ENCODE data around the gene TBL1X. TPM values are rescaled to one million over a fixed set of nuclear protein-coding genes. Genes with fewer than 3 reads are reported as not detected.
"Not testable (repeated sequence)": the region's sequence is repeated elsewhere in the genome, so short reads cannot be mapped to it uniquely, and the experiment has no call there.

Gene TBL1X
- total RNA-seq, 1 experiment from 2014 or later = 17.2 TPM

DNA sequence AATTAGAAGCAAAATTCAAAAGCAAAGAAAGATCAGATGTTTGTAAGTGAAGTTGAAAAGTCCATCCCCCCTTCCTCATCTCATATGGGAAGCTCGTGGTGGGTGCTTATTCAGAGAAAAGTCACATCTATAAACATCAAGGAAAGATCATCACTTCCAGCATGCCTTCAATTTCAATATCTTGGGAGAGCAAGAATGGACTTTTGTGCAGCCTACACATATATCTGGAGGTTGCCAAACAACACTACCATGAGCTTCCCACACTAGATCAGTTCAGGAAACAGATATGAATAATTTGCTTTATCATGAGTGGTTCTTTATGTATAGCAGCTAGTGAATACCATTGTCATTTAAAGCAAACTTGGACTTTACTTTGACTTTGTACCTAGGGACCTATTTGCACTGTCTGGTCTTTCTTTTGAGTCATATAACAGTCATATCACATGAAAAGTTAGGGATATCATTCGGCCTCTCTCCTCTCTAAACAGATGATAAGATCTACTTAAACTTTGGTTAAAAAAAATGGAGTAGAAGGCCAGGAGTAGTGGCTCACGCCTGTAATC, 5.6 kb upstream of the TBL1X start:
- DNase-seq (ENCODE audit: low read depth) = no peak

DNA sequence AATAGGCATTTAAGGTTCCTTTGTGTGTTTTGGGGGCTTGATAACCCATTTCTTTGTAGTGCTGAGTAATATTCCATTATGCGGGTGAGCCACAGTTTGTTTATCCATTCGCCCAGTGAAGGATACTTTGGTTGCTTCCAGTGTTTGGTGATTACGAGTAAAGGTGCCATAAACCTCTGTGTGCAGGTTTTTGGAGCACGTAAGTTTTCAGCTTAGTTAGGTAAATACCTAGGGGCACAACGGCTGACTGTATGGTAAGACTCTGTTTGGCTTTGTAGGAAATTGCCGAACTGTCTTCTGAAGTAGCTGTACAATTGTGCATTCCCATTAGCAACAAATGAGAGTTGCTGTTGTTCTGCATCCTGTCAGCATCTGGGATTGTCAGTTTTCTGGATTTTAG, 3.8 kb upstream of the TBL1X start:
- DNase-seq (ENCODE audit: low read depth) = no peak

DNA sequence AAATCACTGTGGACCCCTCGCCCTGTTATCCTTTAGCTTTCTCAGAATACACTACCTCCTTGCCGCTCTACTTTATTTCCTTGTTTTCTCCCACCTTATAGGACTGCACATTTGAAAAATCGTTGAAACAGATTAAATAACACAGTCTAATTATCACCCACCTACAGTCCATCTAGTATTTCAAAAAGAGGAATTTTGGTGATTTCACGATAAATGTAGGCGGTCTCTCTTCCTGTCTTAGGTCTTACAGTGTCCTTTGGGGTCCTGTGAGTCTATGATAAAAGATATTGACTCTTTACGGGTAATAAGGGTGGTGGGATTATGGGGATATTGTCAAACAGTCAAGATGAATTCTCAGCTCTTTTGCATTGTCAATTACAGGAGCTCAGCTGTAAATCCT, 2.4 kb upstream of the TBL1X start:
- no peak for DNase-seq (ENCODE audit: low read depth)

DNA sequence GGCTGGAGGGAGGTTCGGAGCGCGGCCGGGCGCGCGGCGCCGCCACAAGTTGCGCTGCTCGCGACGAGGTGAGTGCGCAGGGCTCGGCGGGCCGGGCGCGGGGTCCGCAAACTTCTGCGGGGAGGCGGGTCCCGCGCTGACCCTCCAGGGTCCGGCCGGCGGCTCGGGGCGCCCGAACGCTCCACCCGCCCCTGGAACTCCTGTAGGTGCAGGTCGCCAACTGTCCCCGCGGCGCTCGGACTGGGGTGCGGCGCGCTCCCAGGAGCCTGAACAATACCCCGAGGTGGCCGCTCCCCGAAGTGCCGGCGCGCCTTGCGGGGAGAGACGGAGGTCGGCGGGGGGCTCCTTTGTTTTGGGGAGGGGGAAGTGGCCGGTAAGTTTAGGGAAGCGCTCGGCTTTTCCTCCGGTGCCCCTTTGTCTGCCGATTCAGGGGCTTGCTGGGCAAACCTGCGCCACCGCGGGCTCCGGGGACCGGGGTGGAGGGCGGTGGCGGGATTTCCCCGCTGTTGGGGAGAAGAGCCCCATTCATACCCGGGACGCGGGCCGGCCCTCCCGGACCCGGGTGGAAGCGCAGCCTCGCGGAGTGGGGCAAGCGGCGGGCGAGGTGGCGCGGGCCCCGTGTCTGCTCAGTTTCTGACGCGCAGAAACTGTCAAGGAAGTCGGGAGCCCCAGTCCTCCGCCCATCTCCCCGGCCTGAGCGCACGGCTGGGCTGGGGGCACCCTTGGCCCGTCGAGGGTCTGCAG, 694 bp downstream of the TBL1X start:
- no peak for DNase-seq (ENCODE audit: low read depth)

DNA sequence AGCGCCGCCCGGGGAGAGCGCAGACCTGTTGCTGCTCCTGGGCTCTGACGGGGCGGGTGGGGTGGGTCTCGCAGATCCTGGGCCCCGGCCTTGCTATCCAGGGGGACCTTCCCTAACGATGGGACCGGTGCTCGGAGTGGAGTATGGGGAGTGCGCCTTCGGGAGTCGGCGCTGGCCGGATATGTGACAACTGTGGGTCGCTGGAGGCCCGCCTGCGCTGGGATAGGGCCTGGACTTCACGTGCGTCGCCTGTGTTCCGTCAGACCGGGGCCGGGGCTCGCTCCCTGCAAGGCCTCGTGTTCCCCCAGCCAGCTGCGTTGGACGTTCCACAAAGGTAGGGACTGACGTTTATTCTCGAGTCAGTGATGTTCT, 1.3 kb downstream of the TBL1X start:
- DNase-seq (ENCODE audit: low read depth) = peak; percentile 49

DNA sequence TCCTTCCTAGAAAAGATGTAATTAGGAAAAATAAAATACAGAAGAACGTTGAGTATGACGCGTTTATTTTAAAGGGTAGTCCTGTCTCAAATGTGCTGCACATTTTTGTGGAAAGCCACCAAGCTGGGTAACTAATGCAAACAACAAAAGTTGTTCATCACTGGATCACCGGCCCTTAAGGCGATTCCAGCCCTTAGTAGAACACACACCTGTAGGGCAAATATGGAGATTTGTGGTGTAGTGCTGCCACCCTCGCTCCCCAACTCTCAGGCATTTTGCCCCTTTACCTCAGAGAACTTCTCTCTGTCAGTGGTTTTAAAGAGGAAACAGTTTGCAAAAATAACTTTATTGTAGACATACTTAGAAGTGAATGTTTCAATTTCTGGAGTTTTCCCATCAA, 1.9 kb downstream of the TBL1X start:
- no peak for DNase-seq (ENCODE audit: low read depth)

DNA sequence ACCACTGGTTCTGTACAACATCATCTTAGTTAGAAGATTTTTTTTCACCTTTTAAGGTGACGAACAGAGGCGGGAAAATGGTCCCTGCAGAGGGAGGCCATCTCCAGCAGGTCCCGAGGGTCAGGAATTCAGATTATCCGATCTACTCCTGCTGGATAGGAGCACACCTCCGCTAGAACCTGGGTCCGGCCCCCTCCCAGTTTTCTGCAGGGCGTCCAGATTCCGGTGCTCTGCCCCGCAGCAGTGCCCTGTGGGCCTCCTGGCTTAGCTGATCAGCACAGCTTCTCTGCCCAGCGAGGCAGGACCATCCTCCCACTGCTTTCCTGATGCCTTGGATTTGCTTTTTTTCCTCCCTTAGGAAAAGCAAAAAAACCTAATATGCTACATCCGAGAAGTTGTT, 2.3 kb downstream of the TBL1X start:
- no peak for DNase-seq (ENCODE audit: low read depth)

DNA sequence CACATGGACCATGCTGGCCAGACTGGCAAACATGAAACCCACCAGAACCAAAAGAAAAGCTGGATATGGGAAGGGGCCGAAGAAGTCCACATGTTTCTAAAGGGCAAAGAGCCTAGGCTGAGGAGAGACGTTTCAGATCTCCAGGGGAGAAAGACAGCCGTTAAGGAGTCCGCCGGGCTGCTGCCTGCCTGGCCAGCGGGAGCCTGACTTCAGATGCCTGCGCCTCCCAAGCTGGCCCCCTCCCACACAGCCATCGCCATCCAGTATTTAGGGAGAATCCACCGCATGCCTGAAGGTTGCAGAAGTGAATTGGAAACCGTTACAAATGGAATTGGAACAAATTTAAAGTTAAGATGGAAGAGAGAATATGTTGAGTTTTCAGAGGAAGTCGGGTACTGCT, 2.9 kb downstream of the TBL1X start:
- no peak for DNase-seq (ENCODE audit: low read depth)

DNA sequence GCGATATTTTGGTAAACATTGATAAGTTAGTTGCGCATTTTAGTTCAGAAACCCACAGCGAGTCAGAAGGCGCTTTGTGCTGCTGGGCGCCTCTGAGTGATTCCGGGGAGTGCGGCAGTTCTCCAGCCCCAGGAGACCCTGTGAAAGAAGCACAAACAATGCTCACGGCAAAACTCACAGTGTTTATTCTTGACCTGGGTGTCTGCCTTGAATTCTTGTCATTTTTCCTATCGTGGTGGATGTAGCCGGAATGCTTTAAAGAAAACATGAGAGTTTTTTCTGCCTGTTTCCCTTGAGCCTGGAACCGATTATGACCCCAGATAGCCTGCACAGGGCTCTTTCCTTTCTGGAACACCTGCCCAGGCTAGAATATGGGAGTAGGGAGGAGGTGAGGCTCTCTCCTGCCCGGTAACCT, 6.7 kb downstream of the TBL1X start:
- DNase-seq (ENCODE audit: low read depth) = no peak

DNA sequence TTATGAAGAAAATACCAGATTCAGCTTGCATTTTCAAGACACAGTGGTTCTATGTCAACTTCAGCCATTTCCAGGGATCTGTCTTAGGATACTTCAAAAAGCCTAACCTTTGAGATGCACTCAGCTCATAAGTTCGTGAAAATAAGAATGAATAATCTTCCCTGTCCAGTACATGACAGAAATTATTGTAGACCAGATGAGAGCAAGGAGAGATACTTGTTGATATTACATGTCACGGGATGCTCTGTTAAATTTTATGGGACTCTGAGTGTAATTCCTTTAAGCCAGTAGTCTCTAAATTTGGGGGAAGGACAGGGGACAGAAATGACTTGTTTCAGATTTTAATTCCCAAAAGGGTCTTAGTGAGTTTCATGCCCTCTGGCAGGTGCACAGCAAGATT, 8.8 kb downstream of the TBL1X start:
- no peak for DNase-seq (ENCODE audit: low read depth)

DNA sequence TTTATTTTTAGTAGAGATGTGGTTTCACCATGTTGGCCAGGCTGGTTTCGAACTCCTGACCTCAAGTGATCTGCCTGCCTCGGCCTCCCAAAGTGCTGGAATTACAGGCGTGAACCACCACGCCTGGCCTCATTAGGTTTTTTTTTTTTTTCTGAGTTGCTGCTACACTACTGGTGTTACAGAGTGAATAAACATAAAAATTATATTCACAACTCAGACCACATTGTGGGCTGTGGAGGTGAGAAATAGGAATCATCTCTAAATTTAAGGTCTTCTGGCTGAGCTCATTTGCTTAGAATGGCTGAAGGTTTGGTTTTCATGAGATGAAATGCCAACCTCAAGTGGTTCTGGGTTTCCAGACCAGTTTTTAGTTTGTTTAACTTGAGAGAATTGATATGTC, 10.6 kb downstream of the TBL1X start:
- not testable (repeated sequence) for DNase-seq (ENCODE audit: low read depth)

DNA sequence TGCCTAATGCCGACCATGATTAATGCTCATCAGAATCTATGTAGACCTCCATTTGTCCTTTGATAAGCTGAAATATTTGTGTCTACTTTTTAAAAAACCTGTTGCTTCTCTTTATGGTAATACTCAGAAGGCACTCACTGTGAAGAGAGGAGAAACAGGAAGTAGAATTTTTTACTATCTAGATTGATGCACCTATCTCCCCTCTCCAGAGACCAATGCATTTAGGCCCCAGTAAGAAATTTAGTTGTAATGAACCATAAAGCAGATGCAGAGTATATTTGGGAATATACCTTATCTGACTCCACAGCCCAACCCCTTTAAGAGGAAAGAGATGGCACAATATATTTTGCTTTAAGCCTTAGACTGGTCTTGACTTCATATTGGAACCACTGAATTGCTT, 11.1 kb downstream of the TBL1X start:
- no peak for DNase-seq (ENCODE audit: low read depth)

DNA sequence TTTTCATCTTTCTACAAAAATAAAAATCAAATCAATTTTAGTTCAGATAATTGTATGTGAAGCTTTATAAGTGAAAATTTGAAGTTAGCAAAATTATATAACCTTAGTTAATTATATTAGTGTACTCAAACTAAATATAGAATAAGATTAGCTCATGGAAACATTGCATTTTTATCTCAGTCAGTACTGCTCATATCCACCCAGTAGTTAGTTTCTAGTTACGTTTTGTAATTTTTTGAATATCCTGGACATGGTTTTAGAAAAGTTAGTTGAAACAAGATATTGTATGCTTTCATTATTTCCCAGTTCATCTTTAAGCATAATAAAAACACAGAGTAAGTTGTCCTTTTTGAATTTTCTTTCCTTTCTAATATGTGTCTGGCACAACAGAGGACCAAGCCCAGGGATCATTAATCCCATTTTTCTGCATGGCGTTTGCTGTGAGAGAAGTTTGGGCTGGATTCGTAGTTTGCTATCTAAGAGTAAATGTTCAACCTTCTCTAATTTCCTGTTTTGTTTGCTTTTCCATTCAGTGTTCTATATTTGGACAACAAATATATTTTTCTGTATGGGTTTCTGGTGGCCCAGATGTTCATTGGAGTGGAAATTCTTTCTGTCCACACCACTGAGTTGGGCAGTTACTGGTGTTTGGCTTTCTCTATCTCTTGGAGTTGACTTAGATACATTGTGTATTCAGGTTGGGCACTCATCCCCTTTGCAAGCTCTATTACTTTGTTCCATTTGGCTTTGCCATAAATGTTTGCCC, 12.1 kb downstream of the TBL1X start:
- DNase-seq (ENCODE audit: low read depth) = no peak

DNA sequence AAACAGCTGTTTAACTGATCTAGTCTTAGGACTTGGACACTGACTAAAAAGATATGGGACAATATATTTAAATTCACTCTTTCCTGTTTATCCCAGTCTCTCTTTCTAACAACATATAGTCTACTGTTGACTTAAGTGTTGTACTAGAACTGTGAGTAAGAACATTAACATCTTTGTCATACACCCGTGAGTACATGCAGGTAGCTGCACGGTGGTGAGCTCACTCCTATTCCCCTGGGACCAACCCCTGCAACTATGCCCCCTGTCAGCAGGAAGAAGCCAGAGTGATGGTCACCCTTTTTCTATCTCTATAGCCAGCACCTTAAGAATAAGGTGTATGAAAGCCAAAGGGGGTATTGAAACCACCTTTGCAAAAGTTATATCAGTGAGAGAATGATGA, 17.6 kb downstream of the TBL1X start:
- no peak for DNase-seq (ENCODE audit: low read depth)

DNA sequence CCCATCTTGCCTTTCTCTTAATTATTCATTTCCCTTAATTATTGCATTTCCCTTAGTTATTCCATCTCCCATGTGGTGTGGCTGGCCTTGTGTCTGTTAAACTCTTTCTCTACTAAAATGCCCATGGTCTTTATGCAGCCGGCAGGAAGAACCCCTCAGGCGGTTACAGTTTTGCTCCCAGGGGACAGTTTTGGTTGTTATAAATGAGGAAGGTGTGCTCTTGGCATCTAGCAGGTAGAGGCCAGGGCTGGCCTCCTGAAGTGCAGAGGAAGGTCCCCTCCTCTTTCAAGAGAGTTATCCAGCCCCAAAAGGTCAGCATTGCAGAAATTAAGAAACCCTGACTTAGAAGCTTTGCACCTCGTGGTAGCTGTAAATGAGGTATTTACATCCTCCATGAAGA, 18.0 kb downstream of the TBL1X start:
- DNase-seq (ENCODE audit: low read depth) = no peak

DNA sequence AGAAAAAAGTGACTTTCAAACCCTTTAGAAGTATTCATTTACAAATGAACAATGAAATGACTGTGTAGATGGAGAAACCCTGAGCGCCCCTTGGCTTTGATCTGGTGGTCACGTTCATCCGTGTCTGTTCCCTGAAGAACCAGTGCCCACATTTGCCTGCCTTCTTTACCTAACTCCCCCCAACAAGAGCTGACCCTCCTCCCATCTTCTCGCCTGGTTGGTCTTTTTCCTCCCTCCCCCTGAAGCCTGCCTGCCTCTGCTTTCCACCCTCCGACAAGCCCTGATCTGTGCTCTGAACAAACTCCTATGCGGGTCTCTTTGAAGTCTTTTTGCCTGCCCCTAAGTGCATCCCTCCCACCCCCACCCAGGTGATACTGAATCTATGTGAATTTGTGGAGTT, 18.5 kb downstream of the TBL1X start:
- no peak for DNase-seq (ENCODE audit: low read depth)

DNA sequence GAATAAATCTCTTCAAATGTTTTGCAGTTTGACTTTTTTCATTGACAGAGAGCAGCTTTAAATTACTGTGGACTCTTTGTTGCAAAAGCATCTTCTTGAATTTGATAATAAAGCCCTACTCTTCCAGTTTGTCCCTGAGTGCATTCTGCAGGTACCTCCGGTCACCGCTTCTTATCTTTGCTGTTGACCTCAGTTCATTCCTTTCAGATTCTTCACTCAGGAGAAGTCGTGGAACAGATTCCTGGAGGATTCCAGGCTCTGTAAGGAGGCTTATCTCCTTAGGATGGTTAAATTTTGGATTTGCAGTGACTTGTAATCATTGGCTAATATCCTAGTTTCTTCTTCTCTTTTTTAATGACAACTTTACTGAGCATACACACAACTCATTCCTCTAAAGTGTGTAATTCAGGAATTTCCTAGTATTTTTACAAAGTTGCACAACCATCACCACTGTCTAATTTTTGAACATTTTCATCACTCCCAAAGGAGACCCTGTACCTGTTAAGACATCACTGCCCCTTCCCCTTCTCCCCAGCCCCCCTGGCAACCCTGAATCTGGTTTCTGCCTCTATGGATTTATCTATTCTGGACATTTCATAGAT, 22.0 kb downstream of the TBL1X start:
- no peak for DNase-seq (ENCODE audit: low read depth)

DNA sequence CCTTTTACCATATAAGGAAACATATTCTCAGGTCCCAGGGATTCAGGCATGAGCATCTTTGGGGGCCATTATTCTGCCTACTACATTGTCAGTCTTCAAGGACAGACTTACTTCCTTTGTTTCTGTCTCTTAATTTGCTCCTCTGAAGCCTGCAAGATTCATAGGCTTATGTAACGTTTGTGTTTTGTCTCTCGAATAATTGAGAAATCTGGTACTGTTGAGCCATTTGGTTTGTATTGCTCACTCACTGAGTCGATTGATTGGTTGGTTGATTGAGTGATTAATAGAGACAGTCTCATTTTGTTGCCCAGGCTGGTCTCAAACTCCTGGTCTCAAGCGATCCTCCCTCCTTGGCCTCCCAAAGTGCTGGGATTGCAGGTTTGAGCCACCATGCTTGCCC, 23.7 kb downstream of the TBL1X start:
- no peak for DNase-seq (ENCODE audit: low read depth)

DNA sequence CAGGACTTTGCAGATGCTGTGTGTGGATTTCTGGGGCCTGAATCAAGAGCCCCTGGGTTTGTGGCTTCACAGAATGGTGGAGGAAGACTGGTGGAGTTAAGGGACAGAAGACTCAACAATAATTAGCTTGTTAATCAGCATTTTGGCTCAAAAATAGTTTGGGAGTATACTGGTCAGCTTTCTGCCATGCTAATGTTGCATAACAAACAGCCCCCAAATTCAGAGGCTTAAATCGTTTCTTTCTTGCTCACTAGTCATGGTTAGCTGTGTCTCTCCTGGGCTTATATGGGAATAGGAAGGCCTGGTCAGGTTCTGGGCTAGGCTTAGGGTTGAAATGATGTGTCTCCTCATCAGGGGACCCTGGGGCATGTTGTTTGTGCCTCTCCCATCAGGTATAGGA, 24.4 kb downstream of the TBL1X start:
- DNase-seq (ENCODE audit: low read depth) = no peak

DNA sequence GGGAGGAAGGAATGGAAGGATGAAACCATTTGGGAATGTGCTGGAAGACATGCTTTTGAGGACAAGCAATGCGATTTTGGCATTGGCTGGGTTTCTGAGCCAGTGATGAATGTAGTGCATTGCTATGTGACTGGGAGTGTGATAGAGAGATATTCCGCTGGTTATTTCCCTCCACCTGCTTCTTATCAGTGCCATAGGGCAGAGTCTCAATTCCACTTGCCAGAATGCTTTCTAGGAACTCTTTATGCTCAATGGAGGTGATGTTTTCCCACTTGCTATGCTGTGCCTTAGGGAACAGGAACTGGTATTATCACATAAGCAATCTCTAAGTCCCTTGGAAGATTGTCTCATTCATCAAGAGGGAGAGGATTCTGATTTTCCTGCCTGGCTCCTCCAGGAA, 28.0 kb downstream of the TBL1X start:
- DNase-seq (ENCODE audit: low read depth) = peak; percentile 42

DNA sequence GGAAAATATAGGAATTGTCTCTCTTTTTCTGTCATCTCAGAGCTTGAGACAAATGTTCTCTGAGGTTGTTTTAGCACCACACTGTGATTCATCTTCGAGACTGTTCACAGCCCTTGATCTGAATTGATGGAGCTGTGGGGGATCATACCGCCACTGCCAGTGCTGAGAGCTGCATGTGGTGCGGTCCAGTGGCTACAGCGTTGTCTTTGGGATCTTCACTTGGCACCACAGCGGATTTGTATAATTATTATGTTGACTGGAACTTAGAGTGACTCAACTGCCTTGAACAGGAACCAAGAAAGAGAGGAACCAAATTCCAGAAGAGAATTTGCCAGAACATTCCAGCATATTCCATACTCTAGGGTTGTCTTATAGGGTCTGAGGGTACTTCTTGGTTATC, 29.1 kb downstream of the TBL1X start:
- peak; percentile 73 for DNase-seq (ENCODE audit: low read depth)

DNA sequence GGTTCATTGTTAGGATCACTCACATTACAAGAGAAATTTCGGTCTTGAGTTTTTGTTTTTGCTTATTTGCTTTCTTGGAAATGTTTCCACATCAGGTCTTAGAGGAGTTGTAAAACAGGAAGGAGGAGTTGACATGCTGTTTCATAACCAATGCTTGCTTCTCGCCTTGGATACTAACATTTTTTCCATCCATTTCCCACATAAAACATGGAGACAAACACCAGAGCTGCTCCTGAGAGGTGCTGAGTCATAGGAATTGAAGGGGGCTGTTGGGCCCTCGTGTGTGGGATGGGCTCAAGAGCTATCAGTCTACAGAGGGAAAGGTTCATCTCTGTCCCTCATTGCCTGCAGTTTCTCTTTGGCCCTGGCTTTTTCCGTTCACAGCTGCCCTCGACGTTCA, 29.9 kb downstream of the TBL1X start:
- peak; percentile 68 for DNase-seq (ENCODE audit: low read depth)

DNA sequence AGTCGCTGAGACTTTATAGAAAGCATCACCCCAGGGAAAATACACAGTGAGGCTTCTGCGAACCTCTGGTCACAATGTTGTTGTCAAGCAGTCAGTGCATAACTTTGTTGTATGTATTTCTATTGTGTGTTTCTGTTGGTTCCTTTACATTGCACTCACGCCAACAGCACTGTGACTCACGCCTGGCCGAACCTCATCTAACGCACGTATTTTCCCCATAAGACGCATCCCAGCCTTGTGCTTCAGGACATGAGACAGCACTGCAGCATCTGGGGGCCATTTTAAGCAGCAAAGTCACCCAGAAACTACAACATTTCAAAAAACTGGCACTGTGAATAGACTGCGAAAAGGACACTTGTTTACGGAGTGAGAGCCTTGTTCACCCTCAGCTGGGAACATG, 30.6 kb downstream of the TBL1X start:
- DNase-seq (ENCODE audit: low read depth) = peak; percentile 55
